HG03354 (cell line): ENCODE measurements around the gene CRYGN.

Source experiments
- ATAC-seq: cut with Tn5 transposase; IDR thresholded peaks from one replicate; pipeline ENCODE4 v1.9.1; 2021; ENCODE audit warnings: mild to moderate bottlenecking; ENCODE audit not compliant: unreplicated experiment, poor library complexity, severe bottlenecking

The CRYGN gene

DNA sequence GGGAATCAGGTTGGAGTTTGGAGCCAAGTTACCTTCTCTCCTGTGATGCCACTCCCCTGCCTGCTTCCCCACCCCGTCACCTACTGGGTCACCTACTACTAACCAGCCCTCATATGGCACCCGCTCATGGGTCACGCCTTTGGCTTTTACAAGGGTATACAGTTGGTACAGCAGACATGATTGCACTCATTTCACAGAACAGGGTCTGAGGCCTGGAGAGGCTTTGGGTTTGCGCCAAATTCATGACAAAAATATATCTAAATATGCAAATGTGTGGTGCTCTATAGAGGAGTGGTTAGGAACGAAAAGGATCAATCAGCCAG is 10.7 kb downstream of the CRYGN start:
- no peak for ATAC-seq

DNA sequence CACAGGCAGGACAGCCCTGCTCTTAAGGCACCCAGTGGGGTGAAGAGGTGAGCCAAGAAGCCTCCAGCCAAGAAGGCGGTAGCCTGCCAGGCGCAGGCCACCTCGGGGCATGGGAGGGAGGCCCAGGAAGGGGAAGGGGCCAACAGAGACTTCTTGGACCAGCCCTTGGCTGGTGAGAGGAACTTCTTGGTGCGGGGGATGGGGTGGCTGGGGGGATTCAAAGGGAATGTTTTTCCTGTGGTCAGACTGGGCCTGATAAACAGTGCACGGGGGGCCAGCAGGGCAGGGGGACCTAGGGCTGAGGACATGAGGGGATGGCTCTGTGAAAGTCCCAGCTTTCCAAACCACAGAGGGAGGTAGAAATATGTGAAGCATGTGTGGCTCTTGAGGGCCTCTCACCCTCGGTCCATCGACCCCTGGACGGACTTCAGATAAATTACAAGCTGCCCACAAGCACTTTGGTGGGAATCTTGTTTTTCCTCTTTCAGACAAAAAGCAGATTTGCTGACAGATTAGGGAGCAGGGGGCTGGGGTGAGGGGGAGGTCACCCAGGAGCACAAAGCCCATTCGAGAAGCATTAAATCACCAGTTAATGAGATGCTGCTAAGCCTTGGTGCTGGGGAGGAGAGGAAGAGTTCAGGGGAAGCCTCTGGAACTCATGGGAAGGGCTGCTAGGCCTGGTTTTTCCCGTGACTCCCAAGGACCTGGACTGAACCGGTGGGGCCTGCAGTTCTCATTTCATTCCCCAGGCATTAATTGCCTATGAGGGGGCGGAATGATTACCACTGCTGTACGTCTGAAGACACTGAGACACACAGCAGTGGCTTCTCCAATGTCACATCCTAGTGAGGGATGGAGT is 11.3 kb downstream of the CRYGN start:
- no peak for ATAC-seq

- ATAC-seq: no peak
Measured at GRCh38 chr7:151427705-151428377, 12.1 kb downstream of the CRYGN start.

DNA sequence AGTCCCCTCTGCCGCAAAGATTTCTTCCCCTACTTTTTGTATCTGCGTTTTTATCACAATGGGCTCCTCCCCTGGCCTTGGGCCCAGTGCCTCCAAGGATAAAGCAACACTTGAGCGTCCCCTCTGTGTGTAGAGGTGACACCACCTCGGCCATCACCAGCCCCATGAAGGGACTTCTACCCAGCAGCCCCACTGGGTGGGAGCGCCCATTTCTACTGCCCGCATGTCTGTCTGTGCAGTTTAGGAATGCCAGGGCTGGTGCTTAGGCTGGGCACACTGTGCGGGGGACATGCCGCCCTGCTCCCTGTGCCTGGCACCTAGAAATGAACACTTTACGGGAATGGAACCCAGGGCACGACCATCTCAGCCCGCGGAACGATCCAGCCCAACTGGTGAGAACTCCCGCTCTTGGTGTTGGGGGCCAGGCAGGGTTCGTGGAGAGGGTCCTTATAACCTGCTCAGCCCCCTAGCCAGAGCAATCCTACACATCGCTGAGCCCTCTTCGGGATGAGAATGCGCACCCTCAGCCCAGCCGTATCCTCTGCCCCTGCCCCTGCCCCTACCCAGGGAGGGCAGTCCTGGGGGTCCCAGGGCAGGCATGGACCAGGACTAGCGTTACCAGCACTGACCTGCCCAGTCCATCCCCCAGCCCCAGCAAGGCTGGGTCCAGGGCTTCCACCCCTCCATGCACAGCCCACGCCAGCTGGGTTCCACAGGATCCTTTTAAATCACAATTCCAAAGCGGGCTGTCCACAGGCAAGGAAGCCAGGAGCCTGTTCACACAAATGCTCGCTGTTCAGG is 12.8 kb downstream of the CRYGN start:
- ATAC-seq: no peak

DNA sequence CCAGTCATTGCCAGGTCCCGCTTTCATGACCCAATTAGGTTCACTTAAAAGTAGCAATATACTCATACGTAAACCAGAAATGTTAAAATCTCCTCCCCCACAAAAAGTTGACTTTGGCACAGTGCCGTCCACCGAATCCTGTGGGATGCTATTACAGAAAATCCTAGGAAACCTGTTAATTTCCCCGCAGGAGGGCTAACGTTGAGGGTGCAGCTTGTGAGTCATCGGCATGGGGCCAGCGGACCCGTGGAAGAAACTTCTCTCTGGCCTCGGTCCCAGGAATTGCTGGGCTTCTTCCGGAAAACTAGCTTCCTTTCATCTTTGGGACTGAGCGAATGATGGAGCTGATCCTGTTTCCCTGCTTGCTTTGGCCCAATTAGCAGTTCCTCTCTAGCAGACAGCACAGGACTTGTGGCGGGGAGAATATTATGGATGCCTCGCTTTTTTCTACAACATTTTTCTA is 13.5 kb downstream of the CRYGN start:
- no peak for ATAC-seq

GRCh38 chr7:151425670-151426440 is 14.1 kb downstream of the CRYGN start:
- no peak for ATAC-seq

- no peak for ATAC-seq
Measured at GRCh38 chr7:151424799-151425198, 15.1 kb downstream of the CRYGN start.

GRCh38 chr7:151423936-151424335 is 16.0 kb downstream of the CRYGN start:
- ATAC-seq: no peak

DNA sequence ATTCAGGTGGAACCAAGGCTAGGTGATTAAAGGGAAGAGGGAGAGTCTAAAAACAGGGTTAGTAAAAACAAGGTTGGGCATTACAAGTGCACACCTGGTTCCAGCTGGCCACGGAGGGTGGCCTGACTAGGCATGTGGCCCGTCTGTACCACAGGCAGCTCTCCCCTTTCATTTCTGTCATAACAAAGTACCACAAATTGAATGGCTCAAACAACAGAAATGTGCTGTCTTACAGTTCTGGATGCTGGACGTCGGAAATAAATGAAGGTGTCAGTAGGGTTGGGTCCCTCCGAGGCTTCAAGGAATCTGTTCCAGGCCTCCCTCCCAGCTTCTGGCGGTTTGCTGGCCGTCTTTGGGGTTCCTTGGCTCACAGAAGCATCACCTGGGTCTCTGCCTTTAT is 16.7 kb downstream of the CRYGN start:
- no peak for ATAC-seq

DNA sequence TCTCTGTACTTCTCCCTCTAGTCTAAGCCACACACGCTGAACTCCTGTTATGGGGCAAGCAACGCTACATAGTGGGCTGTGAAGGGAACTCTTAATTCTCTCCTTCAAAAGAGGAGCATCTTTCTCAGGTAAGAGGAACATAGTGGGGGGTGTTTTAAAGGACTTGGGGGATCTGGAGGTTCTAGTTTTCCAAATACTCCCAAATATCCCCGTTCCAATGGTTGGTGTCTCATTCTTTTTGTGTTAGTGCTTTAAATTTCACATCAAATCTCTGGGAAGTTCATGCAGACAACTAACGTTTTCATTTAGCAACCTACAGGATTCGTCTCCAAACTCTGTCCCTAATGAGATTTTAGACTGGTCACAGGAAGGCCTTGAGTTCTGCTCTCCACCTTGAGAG is 17.7 kb downstream of the CRYGN start:
- ATAC-seq: no peak

GRCh38 chr7:151420144-151420543 is 19.8 kb downstream of the CRYGN start:
- ATAC-seq: no peak

GRCh38 chr7:151416941-151417315 is 23.0 kb downstream of the CRYGN start:
- no peak for ATAC-seq

DNA sequence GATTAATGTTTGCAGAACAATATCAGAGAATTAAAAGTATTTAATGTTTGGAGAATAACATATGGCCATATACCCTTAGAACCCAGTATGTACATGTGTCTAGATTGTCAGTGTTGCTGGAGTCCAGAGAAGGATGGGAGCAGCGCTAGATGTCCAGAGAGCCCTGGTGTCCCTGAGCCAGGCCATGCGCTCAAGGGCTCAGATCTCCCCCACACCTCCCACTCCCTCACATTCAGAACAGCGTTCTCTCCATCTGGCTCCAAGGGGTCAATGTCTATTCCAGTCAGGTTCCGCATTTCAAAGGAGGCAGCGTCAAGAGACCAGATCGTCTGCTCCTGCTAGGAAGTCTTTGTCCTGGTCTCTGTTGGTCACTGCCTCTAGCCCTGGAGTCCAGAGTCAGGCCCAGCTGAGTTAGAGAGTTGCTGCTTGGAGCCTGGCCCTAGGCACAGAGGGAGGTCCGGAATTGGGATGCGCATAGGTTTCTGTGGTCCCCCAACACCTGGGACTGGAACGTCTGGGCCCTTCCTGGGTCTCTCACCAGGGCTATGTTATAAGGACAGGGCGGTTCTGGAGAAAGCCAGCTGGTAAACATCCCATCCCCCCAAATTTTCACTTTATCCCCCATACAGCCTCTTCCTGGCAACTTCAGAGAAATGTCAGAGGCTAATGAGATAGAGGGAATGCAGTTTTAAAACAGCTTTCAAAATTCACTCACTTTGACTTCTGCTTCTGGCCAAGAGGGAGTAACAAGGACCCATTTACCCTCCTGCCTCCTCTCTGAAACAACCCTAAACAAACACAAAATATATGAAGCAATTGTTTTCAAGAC is 23.6 kb downstream of the CRYGN start:
- ATAC-seq: no peak

DNA sequence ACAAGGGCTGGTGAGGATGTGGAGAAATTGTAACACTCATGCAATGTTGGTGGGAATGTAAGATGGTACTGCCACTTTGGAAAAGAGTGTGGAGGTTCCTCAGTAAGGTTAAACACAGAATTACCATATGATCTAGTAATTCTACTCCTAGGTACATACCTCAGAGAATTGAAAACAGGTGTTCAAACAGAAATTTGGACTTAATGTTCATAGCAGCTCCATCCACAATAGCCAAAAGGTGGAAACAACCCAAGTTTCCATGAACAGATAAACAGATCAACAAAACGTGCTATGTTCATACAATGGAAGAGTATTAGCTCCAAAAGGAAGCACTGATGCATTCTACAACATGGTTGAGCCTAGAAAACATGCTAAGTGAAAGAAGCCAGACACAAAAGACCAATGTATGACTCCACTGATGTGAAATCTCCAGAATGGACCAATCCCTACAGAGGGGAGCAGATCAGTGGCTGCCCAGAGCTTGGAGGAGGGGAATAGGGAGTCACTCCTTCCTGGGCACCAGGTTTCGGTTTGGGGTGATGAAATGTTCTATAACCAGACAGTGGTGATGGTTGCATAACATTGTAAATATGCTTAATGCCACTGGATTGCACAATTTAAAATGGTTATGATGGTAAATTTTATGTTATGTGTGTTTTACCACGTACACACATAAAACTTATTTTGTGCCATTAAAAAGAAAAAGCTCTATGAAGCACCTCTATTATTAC is 24.4 kb downstream of the CRYGN start:
- ATAC-seq: no peak

DNA sequence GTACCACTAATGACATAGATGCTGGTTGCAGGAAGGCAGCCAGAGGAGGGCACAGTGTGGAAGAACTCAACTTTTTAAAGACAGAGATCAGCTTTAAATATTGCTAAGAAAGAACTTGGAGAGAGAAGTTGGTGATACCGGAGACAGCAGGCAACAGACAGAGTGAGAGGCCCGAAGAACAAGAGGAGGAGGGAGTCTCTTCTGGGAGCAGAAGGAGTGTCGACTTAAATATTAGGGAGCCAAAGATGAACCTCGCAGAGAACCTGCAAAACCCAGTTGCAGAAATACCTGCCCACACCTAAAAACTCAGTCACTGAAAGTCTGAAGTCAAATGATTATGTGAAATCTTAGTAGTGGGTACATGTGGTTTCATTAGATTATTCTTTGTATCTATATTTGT is 26.7 kb downstream of the CRYGN start:
- no peak for ATAC-seq

DNA sequence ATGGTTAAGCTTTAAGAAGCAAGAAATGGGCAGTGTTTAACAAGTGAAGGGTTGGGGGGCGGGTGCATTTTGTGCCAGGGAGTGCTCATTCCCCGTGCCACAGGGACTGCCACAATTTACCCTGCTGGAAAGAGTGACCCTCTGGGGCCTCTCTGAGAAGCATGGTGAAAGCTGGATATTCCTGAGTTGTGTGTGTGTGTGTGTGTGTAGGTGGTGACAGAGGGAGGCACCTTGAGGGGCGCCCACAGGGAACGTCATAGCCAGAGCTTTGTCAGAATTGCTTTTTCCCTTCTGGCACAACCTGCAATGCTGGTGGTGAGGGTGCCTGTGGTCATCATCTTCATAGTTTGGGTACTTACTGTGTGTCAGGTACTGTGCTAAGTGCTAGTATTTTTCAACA is 27.6 kb downstream of the CRYGN start:
- ATAC-seq: no peak

DNA sequence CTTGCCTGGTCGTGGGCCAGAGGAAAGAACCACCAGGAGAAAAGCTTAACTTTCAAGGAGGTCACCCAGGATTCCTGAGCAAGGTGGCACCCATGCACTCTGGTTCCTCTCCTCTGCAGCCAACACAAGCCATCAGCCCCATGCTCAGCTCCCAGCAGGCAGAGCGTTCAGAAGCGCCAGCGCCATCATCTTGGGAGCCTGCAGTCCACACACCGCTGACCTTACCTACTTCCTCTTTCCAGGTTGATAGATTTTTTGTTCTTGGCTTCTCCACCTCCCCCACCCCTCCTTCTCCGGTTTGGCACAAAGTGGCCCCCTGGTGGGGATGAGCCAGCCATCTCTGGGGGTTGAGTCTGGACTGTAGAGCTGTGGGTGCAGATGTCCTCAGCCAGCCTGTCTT is 28.4 kb downstream of the CRYGN start:
- ATAC-seq: no peak
